Body of pancreas (tissue), 4 donors: ENCODE results near the gene NCOA1. TPM values are rescaled to one million over a fixed set of nuclear protein-coding genes. Genes with fewer than 3 reads are reported as not detected.

Experiments
- ATAC-seq: fragments of 150-250 bp; one replicate; pipeline ENCODE4 v1.9.1; 2016
- DNase-seq, 4 donors: peaks; one replicate each; pipeline ENCODE4 v3.0.0-alpha.2; 2019
- H3K27ac ChIP-seq, 4 donors: fragments of 200-600 bp; sonication (generic); 1 replicate in 3 of 4; 2 replicates in 1 of 4; pipeline versions ENCODE4 v1.5.1 to v1.6.1; 2016 to 2019; ENCODE audit warnings: mild to moderate bottlenecking in 1 of 4, mixed read lengths in 1 of 4, moderate library complexity in 1 of 4
- H3K27me3 ChIP-seq, 2 donors: fragments of 200-600 bp; sonication (generic); one replicate each; pipeline ENCODE4 v1.6.0; 2016; ENCODE audit warnings: mild to moderate bottlenecking in 1 of 2
- H3K36me3 ChIP-seq, 2 donors: fragments of 200-600 bp; sonication (generic); replicated peaks in 1 of 2; 2 replicates each; pipeline ENCODE4 v1.5.1; 2016; ENCODE audit warnings: low read depth in 2 of 2; ENCODE audit not compliant: insufficient read depth in 1 of 2
- H3K4me1 ChIP-seq: fragments of 200-600 bp; sonication (generic); one replicate; pipeline ENCODE4 v1.6.0; 2016
- H3K4me3 ChIP-seq, 2 donors: fragments of 200-600 bp; sonication (generic); 1 replicate in 1 of 2; 2 replicates in 1 of 2; pipeline ENCODE4 v1.5.1; 2016 to 2019
- H3K9me3 ChIP-seq, 3 donors: fragments of 200-600 bp; sonication (generic); 1 replicate in 2 of 3; 2 replicates in 1 of 3; pipeline ENCODE4 v1.5.1; 2016
- CTCF ChIP-seq, 7 experiments: fragments of 450-650 bp in 4 of 7; fragments of 200-600 bp in 3 of 7; sonication (generic) in 3 of 7; IDR thresholded peaks; one replicate each; pipeline ENCODE4 v1.5.1; 2016 to 2019; ENCODE audit warnings: antibody characterized with exemption in 7 of 7
- POLR2A ChIP-seq, 3 donors: fragments of 450-650 bp; IDR thresholded peaks; one replicate each; pipeline ENCODE4 v1.6.1; 2016; ENCODE audit warnings: antibody characterized with exemption in 3 of 3, mild to moderate bottlenecking in 2 of 3
- WGBS, 2 donors: methylation state at CpG; one replicate each; pipeline ENCODE4 v1.1.5; 2017; 5-methylcytosine and 5-hydroxymethylcytosine counted together
- intact Hi-C: fragments of 100-400 bp; cut with DNase I; formaldehyde crosslinking; loops from one replicate; pipeline ENCODE4 v1.15.1; 2023
- total RNA-seq, 2 donors: library from RNA; depleted of rRNA; stranded (reverse); fragments of >200 nt; gene quantifications; one replicate each; pipeline ENCODE4 v1.1.0, GENCODE V29; 2016

The NCOA1 gene
- total RNA-seq, 2 donors from 2014 or later, result 22.1 to 38.7 TPM

GRCh38 chr2:24538720-24539119 is 47.7 kb downstream of the NCOA1 start:
- TF ChIP-seq POLR2A (IDR thresholded peaks at IDR 0.05), result no peak
- no peak for TF ChIP-seq CTCF (IDR thresholded peaks at IDR 0.05)
- intact Hi-C loops, result no loop called here
- no peaks in the 10 kb centered on the region for H3K36me3 ChIP-seq
- H3K4me1 ChIP-seq, result no peaks in the 10 kb centered on the region
- no peak for ATAC-seq
- no peak overlapping the region for H3K27ac ChIP-seq
- H3K27me3 ChIP-seq, result no peaks in the 10 kb centered on the region
- no peaks in the 10 kb centered on the region for H3K9me3 ChIP-seq
- DNase-seq, result no peak
- 85 to 98% methylated on average over 4 of the region's 4 CpGs for whole genome bisulfite sequencing, 2 donors
- H3K4me3 ChIP-seq, result no peak overlapping the region

- no peaks in the 10 kb centered on the region for H3K36me3 ChIP-seq
- no peaks in the 10 kb centered on the region for H3K27me3 ChIP-seq
- ATAC-seq (no peak), DNase-seq (no peak)
- no peak overlapping the region for H3K27ac ChIP-seq
- intact Hi-C loops, result no loop called here
- no peak overlapping the region for H3K4me3 ChIP-seq
- no peaks in the 10 kb centered on the region for H3K4me1 ChIP-seq
- no peak for TF ChIP-seq POLR2A (IDR thresholded peaks at IDR 0.05)
- 100% methylated on average over 1 of the region's 1 CpG for WGBS, 2 donors
- no peaks in the 10 kb centered on the region for H3K9me3 ChIP-seq
Observed at GRCh38 chr2:24539258-24539657, 48.2 kb downstream of the NCOA1 start.

GRCh38 chr2:24540011-24540477 is 49.0 kb downstream of the NCOA1 start:
- Histone ChIP-seq H3K4me3 (no peak overlapping the region), H3K4me1 (no peaks in the 10 kb centered on the region), H3K36me3 (no peaks in the 10 kb centered on the region), H3K27ac (no peak overlapping the region), H3K9me3 (no peaks in the 10 kb centered on the region), H3K27me3 (no peaks in the 10 kb centered on the region)
- TF ChIP-seq POLR2A (IDR thresholded peaks at IDR 0.05) (no peak), CTCF (IDR thresholded peaks at IDR 0.05) (no peak)
- DNase-seq (no peak), ATAC-seq (no peak)
- intact Hi-C loops, result no loop called here
- WGBS, 2 donors, result 74 to 88% methylated on average over 2 of the region's 2 CpGs

- Histone ChIP-seq H3K27ac (no peak overlapping the region), H3K4me3 (no peak overlapping the region), H3K4me1 (no peaks in the 10 kb centered on the region), H3K27me3 (no peaks in the 10 kb centered on the region), H3K36me3 (no peaks in the 10 kb centered on the region), H3K9me3 (no peaks in the 10 kb centered on the region)
- no peak for ATAC-seq
- TF ChIP-seq POLR2A (IDR thresholded peaks at IDR 0.05), result no peak
- no peak for TF ChIP-seq CTCF (IDR thresholded peaks at IDR 0.05)
- intact Hi-C loops, result no loop called here
- DNase-seq, result no peak
Observed at GRCh38 chr2:24541621-24542020, 50.6 kb downstream of the NCOA1 start.

GRCh38 chr2:24542269-24542872 is 51.3 kb downstream of the NCOA1 start:
- no peak overlapping the region for H3K4me3 ChIP-seq
- no peak for ATAC-seq
- no peaks in the 10 kb centered on the region for H3K9me3 ChIP-seq
- no peaks in the 10 kb centered on the region for H3K4me1 ChIP-seq
- DNase-seq, result no peak
- 98 to 99% methylated on average over 3 of the region's 3 CpGs for WGBS, 2 donors
- H3K27ac ChIP-seq, result no peak overlapping the region
- no peaks in the 10 kb centered on the region for H3K27me3 ChIP-seq
- TF ChIP-seq POLR2A (IDR thresholded peaks at IDR 0.05) (no peak), CTCF (IDR thresholded peaks at IDR 0.05) (no peak)
- intact Hi-C loops, result no loop called here
- no peaks in the 10 kb centered on the region for H3K36me3 ChIP-seq
